Testis (tissue), 3 donors: ENCODE data around the gene ATG4A. TPM values are rescaled to one million over a fixed set of nuclear protein-coding genes. Genes with fewer than 3 reads are reported as not detected.
A peak's percentile ranks its signal among the peaks of the same experiment; 100 is the strongest.

ENCODE experiments used
- DNase-seq: peaks from one replicate; pipeline ENCODE4 v3.0.0-alpha.2; 2019
- H3K27ac ChIP-seq, 2 donors: fragments of 200-600 bp; sonication (generic); one replicate each; pipeline ENCODE4 v1.5.1; 2019
- H3K27me3 ChIP-seq: fragments of 200-600 bp; sonication (generic); one replicate; pipeline ENCODE4 v1.5.1; 2019
- H3K36me3 ChIP-seq: fragments of 200-600 bp; sonication (generic); one replicate; pipeline ENCODE4 v1.5.1; 2017; ENCODE audit warnings: low read depth; ENCODE audit errors: missing control alignments
- H3K4me1 ChIP-seq: fragments of 200-600 bp; sonication (generic); one replicate; pipeline ENCODE4 v1.5.1; 2019
- H3K4me3 ChIP-seq, 2 donors: fragments of 200-600 bp; sonication (generic); one replicate each; pipeline ENCODE4 v1.5.1; 2017 to 2019
- H3K9me3 ChIP-seq: fragments of 200-600 bp; sonication (generic); one replicate; pipeline ENCODE4 v1.5.1; 2017
- CTCF ChIP-seq, 3 experiments: fragments of 450-650 bp in 2 of 3; fragments of 200-600 bp in 1 of 3; sonication (generic) in 1 of 3; IDR thresholded peaks; one replicate each; pipeline ENCODE4 v1.5.1; 2016 to 2019; ENCODE audit warnings: antibody characterized with exemption in 3 of 3, mild to moderate bottlenecking in 2 of 3, moderate library complexity in 1 of 3
- POLR2A ChIP-seq: fragments of 450-650 bp; IDR thresholded peaks from one replicate; pipeline ENCODE4 v1.6.1; 2017; ENCODE audit warnings: antibody characterized with exemption, mild to moderate bottlenecking, moderate library complexity
- WGBS, 2 donors: methylation state at CpG; one replicate each; pipeline ENCODE4 v1.1.5; 2018; 5-methylcytosine and 5-hydroxymethylcytosine counted together
- intact Hi-C: fragments of 100-400 bp; cut with DNase I; formaldehyde crosslinking; loops from one replicate; pipeline ENCODE4 v1.15.1; 2023; ENCODE audit warnings: low total_unique reads
- polyA plus RNA-seq: library from polyadenylated mRNA; stranded (reverse); fragments of 350-450 nt; fragmentation: Illumina TruSeq; extraction: RNeasy Lipid Tissue Mini Kit (QIAGEN cat#74804); gene quantifications from one replicate; pipeline ENCODE4 v1.2.3, GENCODE V29; 2014; ENCODE audit warnings: low read depth, low replicate concordance; ENCODE audit not compliant: insufficient read depth
- total RNA-seq, 2 donors: library from RNA; depleted of rRNA; stranded (reverse); fragments of >200 nt; gene quantifications; one replicate each; pipeline ENCODE4 v1.2.3, GENCODE V29; 2016

Gene ATG4A
- total and polyA plus RNA-seq, 3 donors from 2014 or later = 8.5 to 9.0 (median 8.8) TPM

- TF ChIP-seq POLR2A (no peak), CTCF (IDR thresholded peaks at IDR 0.05) (no peak)
- Histone ChIP-seq H3K4me3 (no peak overlapping the region), H3K36me3 (no peaks in the 10 kb centered on the region), H3K9me3 (no peaks in the 10 kb centered on the region), H3K4me1 (no peaks in the 10 kb centered on the region), H3K27me3 (no peaks in the 10 kb centered on the region), H3K27ac (no peak overlapping the region)
- WGBS, 2 donors = 38 to 44% methylated on average over 1 of the region's 1 CpG
- intact Hi-C loops = no loop called here
- no peak for DNase-seq
Observed at GRCh38 chrX:108088511-108088910, 3.1 kb upstream of the ATG4A start.

DNA sequence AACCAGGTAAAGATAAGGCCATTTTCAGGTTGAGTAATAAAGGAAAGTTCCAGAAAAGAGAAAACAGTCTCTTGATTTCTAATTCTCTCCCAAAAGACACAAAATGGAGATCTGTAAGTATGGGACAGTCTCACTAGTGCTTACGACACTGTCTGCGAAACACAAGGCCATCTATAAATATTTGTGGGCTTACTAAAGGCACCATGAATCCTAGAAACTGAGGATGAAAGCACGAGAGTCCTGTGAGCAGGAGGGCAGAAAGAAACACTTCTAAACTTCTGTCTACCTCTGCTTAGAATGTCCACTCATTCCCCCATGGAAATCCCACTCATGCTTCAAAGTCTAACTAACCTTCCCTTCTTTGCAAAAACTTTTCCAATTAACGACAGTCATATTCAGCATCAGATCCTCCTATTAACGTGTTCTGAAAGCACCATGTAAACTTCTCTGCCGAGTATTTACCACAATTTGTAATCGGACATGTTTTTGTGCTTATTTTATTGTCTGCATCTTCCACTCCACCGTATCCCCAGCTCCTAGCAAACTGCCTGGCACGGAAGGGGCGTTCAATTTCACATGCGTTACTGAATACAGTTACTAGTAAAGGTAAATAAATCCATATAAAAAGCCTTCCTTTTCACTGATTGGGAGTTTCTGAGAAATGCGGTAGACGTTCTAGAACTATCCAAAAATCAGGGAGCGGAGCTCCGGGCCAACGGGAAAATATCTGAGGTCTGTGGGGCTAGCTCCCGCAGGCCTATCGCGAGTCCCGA is 901 bp upstream of the ATG4A start:
- TF ChIP-seq CTCF (IDR thresholded peaks at IDR 0.05) (no peak), POLR2A (no peak)
- no peaks in the 10 kb centered on the region for H3K4me1 ChIP-seq
- H3K4me3 ChIP-seq = peak overlapping the region; percentile 58 to 74
- intact Hi-C loops = no loop called here
- WGBS, 2 donors = 0% methylated on average over 16 to 20 of the region's 20 CpGs
- peak overlapping the region; percentile 89 to 91 for H3K27ac ChIP-seq
- no peaks in the 10 kb centered on the region for H3K36me3 ChIP-seq
- DNase-seq = peak; percentile 13
- no peaks in the 10 kb centered on the region for H3K9me3 ChIP-seq
- no peaks in the 10 kb centered on the region for H3K27me3 ChIP-seq

DNA sequence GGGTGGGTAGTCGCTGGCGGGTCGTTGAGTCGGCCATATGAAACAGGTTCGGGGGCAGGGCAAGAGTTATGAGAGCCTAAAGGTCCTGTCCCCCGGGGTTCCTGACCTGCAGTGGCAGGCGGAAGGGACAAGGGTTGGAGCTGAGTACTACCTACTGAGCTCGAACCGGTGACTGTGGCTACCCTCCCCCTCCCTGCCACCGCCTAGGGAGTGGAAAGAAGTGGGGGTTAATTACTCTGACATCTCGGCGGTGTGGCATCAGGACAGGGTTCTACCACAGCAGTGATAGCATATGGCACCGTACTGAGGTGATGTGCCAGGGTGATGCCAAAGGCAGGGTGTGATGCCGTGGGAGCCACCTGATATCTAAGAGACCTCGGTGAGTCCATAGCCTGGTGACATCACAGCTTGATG is 307 bp downstream of the ATG4A start:
- no peak for TF ChIP-seq CTCF (IDR thresholded peaks at IDR 0.05)
- no peak for TF ChIP-seq POLR2A
- no peak for DNase-seq
- WGBS, 2 donors = 0 to 2% methylated on average over 5 to 14 of the region's 15 CpGs
- no peaks in the 10 kb centered on the region for H3K9me3 ChIP-seq
- H3K27ac ChIP-seq = peak overlapping the region in 1 of 2 donors; percentile 59
- intact Hi-C loops = no loop called here
- H3K27me3 ChIP-seq = no peaks in the 10 kb centered on the region
- H3K4me1 ChIP-seq = no peaks in the 10 kb centered on the region
- H3K36me3 ChIP-seq = no peaks in the 10 kb centered on the region
- peak overlapping the region; percentile 58 to 74 for H3K4me3 ChIP-seq

GRCh38 chrX:108097380-108097779 is 5.8 kb downstream of the ATG4A start:
- Histone ChIP-seq H3K9me3 (no peaks in the 10 kb centered on the region), H3K27me3 (no peaks in the 10 kb centered on the region), H3K4me3 (no peak overlapping the region), H3K36me3 (no peaks in the 10 kb centered on the region), H3K27ac (no peak overlapping the region), H3K4me1 (no peaks in the 10 kb centered on the region)
- TF ChIP-seq CTCF (IDR thresholded peaks at IDR 0.05) = no peak
- no peak for TF ChIP-seq POLR2A
- no peak for DNase-seq
- intact Hi-C loops = no loop called here
- 95 to 97% methylated on average over 2 of the region's 2 CpGs for whole genome bisulfite sequencing, 2 donors

- Histone ChIP-seq H3K27ac (no peak overlapping the region), H3K36me3 (no peaks in the 10 kb centered on the region), H3K4me3 (no peak overlapping the region), H3K27me3 (no peaks in the 10 kb centered on the region), H3K9me3 (no peaks in the 10 kb centered on the region), H3K4me1 (no peaks in the 10 kb centered on the region)
- TF ChIP-seq POLR2A = no peak
- TF ChIP-seq CTCF (IDR thresholded peaks at IDR 0.05) = no peak
- intact Hi-C loops = no loop called here
- DNase-seq = no peak
Observed at GRCh38 chrX:108105473-108105872, 13.9 kb downstream of the ATG4A start.
